Neural progenitor cell (in vitro differentiated cells): ENCODE results near the gene HOXB4.
A peak's percentile ranks its signal among the peaks of the same experiment; 100 is the strongest.

ENCODE experiments used
- EZH2 ChIP-seq: fragments of 200-600 bp; sonication (generic); IDR thresholded peaks from 2 replicates; pipeline ENCODE4 v1.6.1; 2017; ENCODE audit warnings: antibody characterized with exemption, mild to moderate bottlenecking, moderate library complexity
- TF ChIP-seq, protein P1 (sequence below): fragments of 200-600 bp; sonication (generic); IDR thresholded peaks from 2 replicates; pipeline ENCODE4 v1.5.1; 2017; ENCODE audit warnings: antibody characterized with exemption, mild to moderate bottlenecking

DNA sequence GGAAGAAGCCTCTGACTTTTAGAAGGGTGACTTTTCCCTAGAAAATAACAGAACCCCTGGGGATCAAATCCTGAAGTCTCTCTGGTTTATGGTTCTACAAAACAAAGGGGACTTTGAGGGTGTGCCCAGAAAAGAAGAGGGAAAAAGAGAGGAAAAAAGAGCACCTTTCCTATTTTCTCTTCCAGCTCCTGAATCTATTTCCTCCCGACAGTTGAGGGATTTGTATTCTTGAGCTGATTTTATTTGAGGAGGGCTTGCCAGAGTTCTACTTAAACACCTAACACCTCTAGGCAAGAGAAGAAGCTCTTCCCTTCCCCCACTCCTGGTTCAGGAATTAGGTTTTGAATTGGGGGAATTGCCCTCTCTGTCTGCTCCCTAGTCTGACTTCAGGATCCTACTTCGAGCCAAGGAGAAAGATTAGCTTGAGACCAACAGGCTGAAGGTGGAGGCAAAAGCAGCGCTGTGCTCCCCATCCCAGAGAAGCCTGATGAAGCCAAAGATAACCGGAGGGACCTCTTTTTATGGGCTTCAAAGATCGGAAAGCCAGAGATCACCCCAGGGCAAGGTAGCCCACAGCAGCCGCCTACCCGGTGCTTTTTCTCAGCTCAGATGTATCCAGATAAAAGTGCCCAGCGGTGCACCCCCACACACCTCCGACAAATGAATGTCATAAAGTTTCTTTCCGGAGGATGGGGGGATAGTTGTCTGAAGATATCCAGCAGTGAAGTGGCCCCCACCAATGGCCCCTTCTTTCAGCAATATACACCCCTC lies 11.1 kb upstream of the HOXB4 start:
- TF ChIP-seq, protein P1, sequence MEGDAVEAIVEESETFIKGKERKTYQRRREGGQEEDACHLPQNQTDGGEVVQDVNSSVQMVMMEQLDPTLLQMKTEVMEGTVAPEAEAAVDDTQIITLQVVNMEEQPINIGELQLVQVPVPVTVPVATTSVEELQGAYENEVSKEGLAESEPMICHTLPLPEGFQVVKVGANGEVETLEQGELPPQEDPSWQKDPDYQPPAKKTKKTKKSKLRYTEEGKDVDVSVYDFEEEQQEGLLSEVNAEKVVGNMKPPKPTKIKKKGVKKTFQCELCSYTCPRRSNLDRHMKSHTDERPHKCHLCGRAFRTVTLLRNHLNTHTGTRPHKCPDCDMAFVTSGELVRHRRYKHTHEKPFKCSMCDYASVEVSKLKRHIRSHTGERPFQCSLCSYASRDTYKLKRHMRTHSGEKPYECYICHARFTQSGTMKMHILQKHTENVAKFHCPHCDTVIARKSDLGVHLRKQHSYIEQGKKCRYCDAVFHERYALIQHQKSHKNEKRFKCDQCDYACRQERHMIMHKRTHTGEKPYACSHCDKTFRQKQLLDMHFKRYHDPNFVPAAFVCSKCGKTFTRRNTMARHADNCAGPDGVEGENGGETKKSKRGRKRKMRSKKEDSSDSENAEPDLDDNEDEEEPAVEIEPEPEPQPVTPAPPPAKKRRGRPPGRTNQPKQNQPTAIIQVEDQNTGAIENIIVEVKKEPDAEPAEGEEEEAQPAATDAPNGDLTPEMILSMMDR: no peak
- peak; percentile 12 for TF ChIP-seq EZH2
